Measurements from ENCODE around the gene SOX15. TPM values are rescaled to one million over a fixed set of nuclear protein-coding genes. Genes with fewer than 3 reads are reported as not detected.
A peak's percentile ranks its signal among the peaks of the same experiment; 100 is the strongest.

The SOX15 gene
- total and polyA plus RNA-seq, 5 donors from 2014 or later, result not detected

DNA sequence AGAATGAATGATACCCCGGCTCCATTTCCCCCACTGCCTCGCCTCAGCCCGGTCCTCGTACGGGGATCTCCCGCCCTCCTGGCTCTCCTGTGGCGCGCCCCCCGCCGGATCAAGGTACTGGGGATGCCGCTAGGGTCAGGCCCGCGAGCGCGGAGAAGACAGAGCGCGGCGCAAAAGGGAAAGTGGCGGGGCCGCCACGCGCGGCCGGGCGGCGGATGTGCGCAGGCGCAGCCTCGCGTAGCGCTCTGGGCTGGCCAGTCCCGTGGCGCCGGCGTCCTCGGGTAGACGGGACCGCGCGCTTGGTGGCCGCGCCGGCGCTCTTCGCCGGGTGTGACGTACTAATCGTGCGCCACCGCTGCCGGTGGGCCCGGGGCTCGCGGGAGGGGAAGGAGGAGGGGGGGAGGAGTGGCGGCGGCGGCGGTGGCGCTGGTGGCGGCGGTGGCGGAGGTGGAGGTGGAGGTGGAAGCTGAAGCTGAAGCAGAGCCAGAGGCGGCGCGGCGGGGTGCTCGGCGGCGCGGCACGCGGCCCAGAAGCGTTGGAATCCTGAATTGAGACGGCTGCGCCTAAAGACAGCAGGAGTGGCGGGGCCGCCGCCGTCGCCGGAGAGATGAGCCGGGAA is 28.2 kb downstream of the SOX15 start, which contains the start of gene SENP3:
Gene SENP3, plus strand, starts transcription at position 331 of the 619 bp plus-strand sequence. CDS start 1,158 bp downstream, outside the sequence.
- H3K27me3 ChIP-seq (ENCODE audit: control insufficient read depth, insufficient read depth, low read length), result no peaks in the 10 kb centered on the region
- H3K4me1 ChIP-seq (ENCODE audit: control insufficient read depth, insufficient read depth, low read length, poor library complexity, severe bottlenecking), result peaks cover 40% of the 10 kb centered on the region
- peak within 1 kb of the TSS; percentile 94 to 98 (median 96) for H3K4me3 Mint-ChIP-seq
- peaks cover 15% of the 10 kb centered on the region for H3K36me3 ChIP-seq (ENCODE audit: control insufficient read depth, insufficient read depth, low read length)
- H3K9me3 ChIP-seq (ENCODE audit: control insufficient read depth in 2 of 2, low read length in 2 of 2), result no peaks in the 10 kb centered on the region
- peaks cover 16 to 46% (median 17%) of the 10 kb centered on the region in 4 donors for H3K4me1 Mint-ChIP-seq
- peak within 1 kb of the TSS; percentile 93 to 98 (median 95) for H3K27ac Mint-ChIP-seq
- H3K36me3 Mint-ChIP-seq, result peaks cover 9% of the 10 kb centered on the region
- ATAC-seq (ENCODE audit: low read depth in 2 of 2), result peak; percentile 82 to 83
- peaks cover 7% of the 10 kb centered on the region for H3K27me3 Mint-ChIP-seq
- H3K4me3 ChIP-seq (ENCODE audit: low read depth, low read length), result peak within 1 kb of the TSS; percentile 86
- no peaks in the 10 kb centered on the region for H3K9me3 Mint-ChIP-seq
- DNase-seq, result peak; percentile 90 to 93 (median 91)
- peak within 1 kb of the TSS; percentile 97 for H3K27ac ChIP-seq (ENCODE audit: insufficient read depth, low read length, poor library complexity, severe bottlenecking)

DNA sequence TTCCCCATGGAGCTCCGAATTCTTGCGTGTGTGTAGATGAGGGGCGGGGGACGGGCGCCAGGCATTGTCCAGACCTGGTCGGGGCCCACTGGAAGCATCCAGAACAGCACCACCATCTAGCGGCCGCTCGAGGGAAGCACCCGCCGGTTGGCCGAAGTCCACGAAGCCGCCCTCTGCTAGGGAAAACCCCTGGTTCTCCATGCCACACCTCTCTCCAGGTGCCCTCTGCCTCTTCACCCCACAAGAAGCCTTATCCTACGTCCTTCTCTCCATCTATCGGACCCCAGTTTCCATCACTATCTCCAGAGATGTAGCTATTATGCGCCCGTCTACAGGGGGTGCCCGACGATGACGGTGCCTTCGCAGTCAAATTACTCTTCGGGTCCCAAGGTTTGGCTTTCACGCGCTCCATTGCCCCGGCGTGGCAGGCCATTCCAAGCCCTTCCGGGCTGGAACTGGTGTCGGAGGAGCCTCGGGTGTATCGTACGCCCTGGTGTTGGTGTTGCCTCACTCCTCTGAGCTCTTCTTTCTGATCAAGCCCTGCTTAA is 28.8 kb downstream of the SOX15 start:
- DNase-seq, result peak; percentile 76 to 82 (median 76)
- H3K4me3 ChIP-seq (ENCODE audit: low read depth, low read length), result peak overlapping the region; percentile 86
- peaks cover 13% of the 10 kb centered on the region for H3K36me3 ChIP-seq (ENCODE audit: control insufficient read depth, insufficient read depth, low read length)
- Mint-ChIP-seq H3K9me3 (no peaks in the 10 kb centered on the region), H3K27me3 (peaks cover 7% of the 10 kb centered on the region), H3K27ac (peak overlapping the region; percentile 93 to 98 (median 95)), H3K36me3 (peaks cover 14% of the 10 kb centered on the region), H3K4me3 (peak overlapping the region; percentile 94 to 98 (median 96)), H3K4me1 (peaks cover 16 to 50% (median 21%) of the 10 kb centered on the region in 4 donors)
- peaks cover 40% of the 10 kb centered on the region for H3K4me1 ChIP-seq (ENCODE audit: control insufficient read depth, insufficient read depth, low read length, poor library complexity, severe bottlenecking)
- H3K27ac ChIP-seq (ENCODE audit: insufficient read depth, low read length, poor library complexity, severe bottlenecking), result peak overlapping the region; percentile 97
- ATAC-seq (ENCODE audit: low read depth in 2 of 2), result peak; percentile 61 to 67
- no peaks in the 10 kb centered on the region for H3K9me3 ChIP-seq (ENCODE audit: control insufficient read depth in 2 of 2, low read length in 2 of 2)
- no peaks in the 10 kb centered on the region for H3K27me3 ChIP-seq (ENCODE audit: control insufficient read depth, insufficient read depth, low read length)

DNA sequence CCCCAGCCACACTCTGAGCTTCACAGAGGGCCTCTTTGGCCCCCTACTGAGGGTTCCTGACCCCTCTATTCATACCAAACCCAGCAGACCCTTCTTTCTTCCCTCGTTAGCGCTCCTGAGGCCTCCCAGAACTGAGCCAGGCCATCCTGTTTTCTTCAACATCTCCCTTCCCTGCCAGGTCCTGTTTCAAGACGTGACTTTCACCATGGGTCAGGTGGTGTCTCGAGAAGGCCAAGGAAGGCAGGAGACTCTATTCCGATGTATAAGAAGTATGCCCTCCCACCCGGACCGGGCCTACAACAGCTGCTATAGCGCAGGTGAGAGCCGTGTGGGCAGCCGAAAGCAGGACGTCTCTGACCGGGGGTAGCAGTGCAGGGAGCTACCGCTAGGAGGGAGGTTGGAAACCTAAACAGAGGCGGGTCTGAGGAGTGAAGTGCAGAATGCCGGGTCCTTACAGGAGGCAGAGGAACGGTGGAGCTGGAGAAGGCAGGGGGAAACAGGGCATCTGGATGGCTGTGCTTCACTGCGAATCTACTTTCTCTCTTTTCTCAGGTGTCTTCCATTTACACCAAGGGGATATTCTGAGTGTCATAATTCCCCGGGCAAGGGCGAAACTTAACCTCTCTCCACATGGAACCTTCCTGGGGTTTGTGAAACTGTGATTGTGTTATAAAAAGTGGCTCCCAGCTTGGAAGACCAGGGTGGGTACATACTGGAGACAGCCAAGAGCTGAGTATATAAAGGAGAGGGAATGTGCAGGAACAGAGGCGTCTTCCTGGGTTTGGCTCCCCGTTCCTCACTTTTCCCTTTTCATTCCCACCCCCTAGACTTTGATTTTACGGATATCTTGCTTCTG is 29.5 kb downstream of the SOX15 start:
- H3K4me3 ChIP-seq (ENCODE audit: low read depth, low read length), result no peak overlapping the region
- Mint-ChIP-seq H3K4me3 (peak overlapping the region; percentile 94 to 98 (median 96)), H3K27me3 (peaks cover 7% of the 10 kb centered on the region), H3K27ac (peak overlapping the region; percentile 93 to 98 (median 95)), H3K9me3 (no peaks in the 10 kb centered on the region), H3K36me3 (peaks cover 10% of the 10 kb centered on the region), H3K4me1 (peaks cover 16 to 54% (median 25%) of the 10 kb centered on the region in 4 donors)
- H3K4me1 ChIP-seq (ENCODE audit: control insufficient read depth, insufficient read depth, low read length, poor library complexity, severe bottlenecking), result peaks cover 40% of the 10 kb centered on the region
- ATAC-seq (ENCODE audit: low read depth in 2 of 2), result no peak
- no peaks in the 10 kb centered on the region for H3K9me3 ChIP-seq (ENCODE audit: control insufficient read depth in 2 of 2, low read length in 2 of 2)
- DNase-seq, result peak in 2 of 3 donors; percentile 31 to 60
- no peaks in the 10 kb centered on the region for H3K27me3 ChIP-seq (ENCODE audit: control insufficient read depth, insufficient read depth, low read length)
- H3K36me3 ChIP-seq (ENCODE audit: control insufficient read depth, insufficient read depth, low read length), result peaks cover 9% of the 10 kb centered on the region
- H3K27ac ChIP-seq (ENCODE audit: insufficient read depth, low read length, poor library complexity, severe bottlenecking), result peak overlapping the region; percentile 97

DNA sequence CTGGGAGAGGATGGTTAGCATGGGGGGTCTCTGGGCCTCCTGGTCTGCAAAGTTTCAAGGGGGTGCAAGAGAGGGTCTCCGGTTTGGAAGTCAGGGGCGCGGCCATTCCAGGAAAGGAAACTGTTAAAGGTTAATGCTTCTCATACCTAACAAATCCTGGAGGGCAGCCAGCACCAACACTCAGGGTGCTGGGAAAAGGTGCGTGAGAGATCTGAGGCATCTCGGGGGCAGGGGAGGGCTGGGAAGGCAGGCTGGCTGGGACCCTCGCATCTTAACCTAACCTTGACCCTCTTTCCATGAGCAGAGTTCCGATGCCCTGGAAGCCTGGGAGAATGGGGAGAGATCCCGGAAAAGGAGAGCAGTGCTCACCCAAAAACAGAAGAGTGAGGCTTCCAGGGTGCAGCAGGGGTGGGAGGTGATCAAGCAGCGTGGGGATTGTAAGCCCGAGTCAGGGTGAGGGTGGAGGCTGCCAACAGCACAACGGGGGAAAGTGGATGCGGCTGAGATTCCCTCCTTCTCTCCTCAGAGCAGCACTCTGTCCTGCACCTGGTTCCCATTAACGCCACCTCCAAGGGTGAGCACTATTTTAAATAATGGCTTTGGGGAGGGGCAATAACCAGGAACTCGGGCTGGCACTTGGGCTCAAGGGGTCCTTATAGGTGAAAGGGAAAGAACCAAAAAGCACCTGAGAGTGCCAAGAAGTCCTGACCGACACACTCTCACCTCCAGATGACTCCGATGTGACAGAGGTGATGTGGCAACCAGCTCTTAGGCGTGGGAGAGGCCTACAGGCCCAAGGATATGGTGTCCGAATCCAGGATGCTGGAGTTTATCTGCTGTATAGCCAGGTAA is 30.3 kb downstream of the SOX15 start:
- Histone ChIP-seq H3K27me3 (ENCODE audit: control insufficient read depth, insufficient read depth, low read length) (no peaks in the 10 kb centered on the region), H3K4me1 (ENCODE audit: control insufficient read depth, insufficient read depth, low read length, poor library complexity, severe bottlenecking) (peaks cover 40% of the 10 kb centered on the region), H3K4me3 (ENCODE audit: low read depth, low read length) (no peak overlapping the region), H3K9me3 (ENCODE audit: control insufficient read depth in 2 of 2, low read length in 2 of 2) (no peaks in the 10 kb centered on the region), H3K27ac (ENCODE audit: insufficient read depth, low read length, poor library complexity, severe bottlenecking) (no peak overlapping the region), H3K36me3 (ENCODE audit: control insufficient read depth, insufficient read depth, low read length) (peaks cover 2% of the 10 kb centered on the region)
- Mint-ChIP-seq H3K36me3 (peaks cover 9% of the 10 kb centered on the region), H3K27me3 (peaks cover 7% of the 10 kb centered on the region), H3K27ac (peak overlapping the region in 1 of 3 donors; percentile 76), H3K9me3 (no peaks in the 10 kb centered on the region), H3K4me1 (peaks cover 16 to 59% (median 30%) of the 10 kb centered on the region in 4 donors), H3K4me3 (peak overlapping the region in 3 of 4 donors; percentile 94 to 97 (median 95))
- ATAC-seq (ENCODE audit: low read depth in 2 of 2), result no peak
- DNase-seq, result no peak

DNA sequence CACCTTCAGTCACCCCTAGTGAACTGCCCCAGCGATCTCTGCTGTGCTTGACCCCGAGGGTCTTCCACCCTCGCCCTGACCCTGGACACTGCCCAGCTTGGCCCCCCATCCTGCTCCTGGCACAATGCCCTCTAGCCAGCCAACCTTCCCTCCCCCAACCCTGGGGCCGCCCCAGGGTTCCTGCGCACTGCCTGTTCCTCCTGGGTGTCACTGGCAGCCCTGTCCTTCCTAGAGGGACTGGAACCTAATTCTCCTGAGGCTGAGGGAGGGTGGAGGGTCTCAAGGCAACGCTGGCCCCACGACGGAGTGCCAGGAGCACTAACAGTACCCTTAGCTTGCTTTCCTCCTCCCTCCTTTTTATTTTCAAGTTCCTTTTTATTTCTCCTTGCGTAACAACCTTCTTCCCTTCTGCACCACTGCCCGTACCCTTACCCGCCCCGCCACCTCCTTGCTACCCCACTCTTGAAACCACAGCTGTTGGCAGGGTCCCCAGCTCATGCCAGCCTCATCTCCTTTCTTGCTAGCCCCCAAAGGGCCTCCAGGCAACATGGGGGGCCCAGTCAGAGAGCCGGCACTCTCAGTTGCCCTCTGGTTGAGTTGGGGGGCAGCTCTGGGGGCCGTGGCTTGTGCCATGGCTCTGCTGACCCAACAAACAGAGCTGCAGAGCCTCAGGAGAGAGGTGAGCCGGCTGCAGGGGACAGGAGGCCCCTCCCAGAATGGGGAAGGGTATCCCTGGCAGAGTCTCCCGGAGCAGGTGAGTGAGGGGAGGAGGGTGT is 31.2 kb downstream of the SOX15 start, which contains the start of gene TNFSF13:
Gene TNFSF13, plus strand, starts transcription at position 207 of the 776 bp plus-strand sequence. Its CDS starts 290 bp downstream, at position 497.
- peaks cover 39% of the 10 kb centered on the region for H3K4me1 ChIP-seq (ENCODE audit: control insufficient read depth, insufficient read depth, low read length, poor library complexity, severe bottlenecking)
- Mint-ChIP-seq H3K27me3 (peaks cover 7% of the 10 kb centered on the region), H3K4me1 (peaks cover 16 to 57% (median 32%) of the 10 kb centered on the region in 4 donors), H3K27ac (peak within 1 kb of the TSS in 2 of 3 donors; percentile 73 to 76), H3K36me3 (peaks cover 9% of the 10 kb centered on the region), H3K9me3 (no peaks in the 10 kb centered on the region), H3K4me3 (peak within 1 kb of the TSS in 3 of 4 donors; percentile 43 to 93 (median 83))
- DNase-seq (no peak), ATAC-seq (ENCODE audit: low read depth in 2 of 2) (no peak)
- H3K27me3 ChIP-seq (ENCODE audit: control insufficient read depth, insufficient read depth, low read length), result no peaks in the 10 kb centered on the region
- H3K27ac ChIP-seq (ENCODE audit: insufficient read depth, low read length, poor library complexity, severe bottlenecking), result peak within 1 kb of the TSS; percentile 51
- no peak within 1 kb of the TSS for H3K4me3 ChIP-seq (ENCODE audit: low read depth, low read length)
- no peaks in the 10 kb centered on the region for H3K9me3 ChIP-seq (ENCODE audit: control insufficient read depth in 2 of 2, low read length in 2 of 2)
- peaks cover 2% of the 10 kb centered on the region for H3K36me3 ChIP-seq (ENCODE audit: control insufficient read depth, insufficient read depth, low read length)

DNA sequence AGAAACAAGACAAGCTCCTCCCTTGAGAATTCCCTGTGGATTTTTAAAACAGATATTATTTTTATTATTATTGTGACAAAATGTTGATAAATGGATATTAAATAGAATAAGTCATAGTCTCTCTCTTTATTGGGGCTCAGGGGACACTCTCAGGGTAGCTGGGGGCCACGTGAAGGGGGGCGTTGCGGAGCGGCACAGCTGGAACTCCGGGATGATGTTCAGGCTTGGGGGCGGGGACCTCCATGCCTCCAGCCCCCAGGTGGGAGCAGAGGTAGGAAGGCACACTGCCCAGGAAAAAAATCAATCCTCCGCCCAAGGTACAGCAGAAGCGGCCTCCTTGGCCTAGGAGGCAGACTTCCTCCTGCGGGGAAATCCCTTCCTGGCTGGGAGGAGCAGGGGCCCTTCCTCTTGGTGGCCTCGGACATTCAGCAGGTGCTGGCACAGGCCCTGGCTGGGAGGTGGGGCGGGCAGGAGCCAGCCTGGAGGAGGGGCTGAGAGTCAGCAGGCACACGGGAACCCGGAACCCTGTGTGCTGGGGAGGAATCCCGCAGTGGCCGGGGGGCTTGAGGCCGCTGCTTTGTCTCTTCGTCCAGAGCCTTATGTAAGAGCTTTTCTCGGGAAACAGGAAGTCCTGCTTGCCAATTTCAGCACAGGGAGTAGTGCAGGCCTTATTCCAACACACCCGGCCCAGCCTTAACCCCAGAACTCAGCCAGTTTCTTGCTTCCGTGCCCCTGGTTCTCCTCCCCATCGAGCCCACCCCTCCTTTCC is 31.9 kb downstream of the SOX15 start:
- H3K27me3 ChIP-seq (ENCODE audit: control insufficient read depth, insufficient read depth, low read length), result no peaks in the 10 kb centered on the region
- Mint-ChIP-seq H3K36me3 (peaks cover 13% of the 10 kb centered on the region), H3K9me3 (no peaks in the 10 kb centered on the region), H3K4me3 (peak overlapping the region in 3 of 4 donors; percentile 43 to 93 (median 83)), H3K4me1 (peaks cover 16 to 64% (median 38%) of the 10 kb centered on the region in 4 donors), H3K27ac (peak overlapping the region in 1 of 3 donors; percentile 43), H3K27me3 (peaks cover 7% of the 10 kb centered on the region)
- ATAC-seq (ENCODE audit: low read depth in 2 of 2) (no peak), DNase-seq (peak in 1 of 3 donors; percentile 42)
- peak overlapping the region; percentile 51 for H3K27ac ChIP-seq (ENCODE audit: insufficient read depth, low read length, poor library complexity, severe bottlenecking)
- peaks cover 41% of the 10 kb centered on the region for H3K4me1 ChIP-seq (ENCODE audit: control insufficient read depth, insufficient read depth, low read length, poor library complexity, severe bottlenecking)
- no peaks in the 10 kb centered on the region for H3K9me3 ChIP-seq (ENCODE audit: control insufficient read depth in 2 of 2, low read length in 2 of 2)
- no peak overlapping the region for H3K4me3 ChIP-seq (ENCODE audit: low read depth, low read length)
- peaks cover 2% of the 10 kb centered on the region for H3K36me3 ChIP-seq (ENCODE audit: control insufficient read depth, insufficient read depth, low read length)

All from CD4-positive, CD25-positive, alpha-beta regulatory T cell (primary cell).